GM21619 (cell line): ENCODE data around the gene CPNE6.
A peak's percentile ranks its signal among the peaks of the same experiment; 100 is the strongest.

ENCODE experiments used
- ATAC-seq: cut with Tn5 transposase; IDR thresholded peaks from one replicate; pipeline ENCODE4 v1.9.1; 2021; ENCODE audit not compliant: unreplicated experiment

Gene CPNE6

GRCh38 chr14:24054324-24054641, 17.1 kb upstream of the CPNE6 start:
- ATAC-seq: no peak

DNA sequence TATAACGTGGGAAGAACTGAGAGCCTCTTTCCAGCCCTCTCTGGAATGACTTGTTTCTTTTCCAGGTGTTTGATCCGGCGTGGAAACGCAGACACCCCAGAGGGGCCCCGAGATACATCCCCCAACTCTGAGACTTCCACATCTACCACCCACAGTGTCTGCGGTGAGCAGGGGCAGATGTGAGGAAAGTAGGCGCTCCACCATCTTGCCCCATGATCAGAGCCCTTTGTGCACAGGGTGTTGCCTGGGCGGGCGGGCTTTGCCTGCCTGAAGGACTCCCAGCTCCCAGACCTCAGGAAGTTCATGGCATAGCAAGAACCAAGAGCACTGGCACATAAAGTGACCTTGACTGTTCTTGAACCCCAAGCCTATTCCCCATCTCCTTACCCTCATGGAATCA, 16.7 kb upstream of the CPNE6 start:
- ATAC-seq: no peak

GRCh38 chr14:24055971-24056799, 15.2 kb upstream of the CPNE6 start:
- no peak for ATAC-seq

DNA sequence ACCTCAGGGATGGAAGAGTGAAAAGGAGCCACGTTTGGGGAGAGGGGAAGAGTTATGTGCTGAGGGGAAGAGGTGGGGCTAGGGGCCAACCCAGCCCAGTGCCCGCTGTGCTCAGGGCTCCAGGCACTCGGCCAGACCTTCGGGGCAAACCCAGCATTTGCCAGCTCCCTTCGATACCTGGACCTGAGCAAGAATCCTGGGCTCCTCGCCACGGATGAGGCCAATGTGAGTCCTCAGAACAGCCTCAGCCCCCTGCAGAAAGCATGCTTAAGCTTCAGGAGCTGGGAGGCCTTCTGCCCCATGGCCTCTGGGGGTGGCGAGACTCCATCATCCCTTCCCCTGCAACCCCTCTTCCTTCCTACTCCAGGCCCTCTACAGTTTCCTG, 14.6 kb upstream of the CPNE6 start:
- no peak for ATAC-seq

GRCh38 chr14:24057271-24057670, 14.1 kb upstream of the CPNE6 start:
- ATAC-seq: no peak

DNA sequence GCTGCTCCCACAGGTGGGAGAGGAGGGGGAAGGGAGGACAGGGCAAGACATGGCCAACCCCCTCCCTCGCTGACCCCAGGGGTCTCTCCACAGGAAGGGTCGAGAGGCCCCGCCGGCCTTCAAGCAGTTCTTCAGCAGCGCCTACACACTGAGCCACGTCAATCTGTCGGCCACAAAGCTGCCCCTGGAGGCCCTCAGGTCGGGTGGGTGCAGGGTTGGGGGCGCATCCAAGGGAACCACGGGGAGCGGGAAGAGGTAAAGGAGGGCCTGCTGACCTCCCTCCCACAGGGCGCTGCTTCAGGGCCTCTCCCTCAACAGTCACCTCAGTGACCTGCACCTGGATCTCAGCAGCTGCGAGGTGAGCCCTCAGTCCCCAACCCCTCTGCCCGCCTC, 13.5 kb upstream of the CPNE6 start:
- ATAC-seq: no peak

- peak; percentile 70 for ATAC-seq
Observed at GRCh38 chr14:24058260-24058950, 13.0 kb upstream of the CPNE6 start.

GRCh38 chr14:24058951-24059475, 12.3 kb upstream of the CPNE6 start:
- no peak for ATAC-seq

- no peak for ATAC-seq
Observed at GRCh38 chr14:24059841-24060388, 11.4 kb upstream of the CPNE6 start.

DNA sequence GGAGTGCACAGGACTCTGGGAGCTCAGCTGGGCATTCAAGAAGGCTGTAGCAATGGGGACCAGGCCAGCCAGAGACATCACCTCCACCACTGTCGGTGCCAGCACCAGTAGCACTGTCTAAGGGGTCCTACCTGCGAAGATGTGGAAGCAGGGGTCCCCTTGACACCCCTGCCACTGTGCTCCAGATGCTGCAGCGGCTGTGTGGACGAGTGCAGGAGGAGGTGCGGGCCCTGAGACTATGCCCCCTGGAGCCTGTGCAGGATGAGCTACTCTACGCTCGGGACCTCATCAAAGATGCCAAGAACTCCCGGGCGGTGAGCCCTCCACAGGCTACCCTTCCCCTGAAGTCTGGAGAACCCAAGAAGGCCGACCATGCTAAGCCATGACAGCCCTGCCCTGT, 10.9 kb upstream of the CPNE6 start:
- ATAC-seq: no peak

GRCh38 chr14:24060984-24061913, 10.1 kb upstream of the CPNE6 start:
- ATAC-seq: no peak

GRCh38 chr14:24062216-24062980, 9.0 kb upstream of the CPNE6 start:
- ATAC-seq: no peak

DNA sequence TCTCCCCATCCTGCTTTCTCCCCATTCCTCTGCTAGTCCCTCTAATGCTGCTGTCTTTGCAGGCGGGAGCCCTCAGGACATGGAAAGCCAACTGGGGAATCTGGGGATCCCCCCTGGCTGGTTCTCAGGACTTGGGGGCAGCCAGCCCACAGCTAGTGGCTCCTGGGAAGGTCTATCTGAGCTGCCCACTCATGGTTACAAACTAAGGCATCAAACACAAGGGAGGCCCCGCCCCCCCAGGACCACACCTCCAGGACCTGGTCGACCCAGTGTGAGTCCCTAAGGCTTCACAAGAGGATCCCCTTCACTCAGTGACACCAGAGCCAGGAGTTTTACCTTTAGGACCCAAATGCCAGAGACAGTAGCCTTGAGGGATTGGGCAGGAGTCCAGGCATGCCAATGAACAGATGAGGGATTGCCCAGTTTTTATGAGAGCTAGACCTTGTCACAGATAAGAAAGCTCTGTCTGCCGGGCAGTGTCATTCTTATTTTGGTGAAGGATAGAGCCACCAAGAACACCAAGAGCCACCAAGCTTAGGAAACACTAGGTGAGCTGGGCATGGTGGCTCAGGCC, 8.0 kb upstream of the CPNE6 start:
- no peak for ATAC-seq

DNA sequence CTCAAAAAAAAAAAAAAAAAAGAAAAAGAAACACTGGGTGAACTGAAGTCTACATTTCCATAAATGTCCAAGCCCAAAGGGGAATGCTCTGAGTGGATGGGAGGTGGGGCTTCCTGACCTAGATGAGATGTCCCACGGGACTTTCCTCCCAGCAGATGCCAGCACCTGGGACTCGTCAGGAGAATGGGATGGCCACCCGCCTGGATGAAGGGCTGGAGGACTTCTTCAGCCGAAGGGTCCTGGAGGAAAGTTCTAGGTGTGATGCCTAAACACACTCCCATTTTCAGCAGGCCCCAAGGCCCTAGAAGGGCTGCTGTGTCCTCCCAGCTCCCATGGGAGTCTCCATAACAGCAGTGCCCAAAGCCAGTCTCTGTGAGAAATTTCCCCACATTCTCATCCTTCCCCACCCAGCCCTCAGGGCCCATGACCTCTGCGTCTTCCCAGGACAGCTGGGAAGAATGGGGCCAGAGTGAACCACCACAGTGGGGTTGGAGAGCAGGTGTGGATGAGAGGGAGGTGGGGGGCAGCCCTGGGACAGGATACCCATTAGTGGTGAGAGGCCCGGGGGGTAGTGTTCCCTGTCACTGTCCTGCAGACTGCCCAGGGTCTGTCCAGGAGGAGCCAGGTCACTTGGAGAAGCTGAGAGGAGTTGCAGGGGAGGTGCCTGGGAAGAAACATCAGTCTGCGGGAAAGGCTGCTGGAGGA, 7.1 kb upstream of the CPNE6 start:
- ATAC-seq: no peak

DNA sequence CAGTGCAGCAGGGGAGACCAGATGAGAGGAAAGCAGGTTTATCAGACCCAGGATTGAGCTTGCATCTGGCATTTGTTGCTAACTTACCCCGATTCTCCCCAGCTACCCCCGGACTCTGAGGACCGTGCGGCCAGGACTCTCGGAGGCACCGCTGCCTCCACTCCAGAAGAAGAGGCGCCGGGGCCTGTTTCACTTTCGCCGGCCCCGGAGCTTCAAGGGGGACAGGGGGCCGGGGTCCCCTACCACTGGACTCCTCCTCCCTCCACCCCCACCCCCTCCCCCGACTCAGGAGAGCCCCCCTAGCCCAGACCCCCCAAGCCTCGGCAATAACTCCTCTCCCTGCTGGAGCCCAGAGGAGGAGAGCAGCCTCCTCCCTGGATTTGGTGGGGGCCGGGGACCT, 6.5 kb upstream of the CPNE6 start:
- ATAC-seq: no peak

- ATAC-seq: no peak
Observed at GRCh38 chr14:24065408-24065807, 6.0 kb upstream of the CPNE6 start.

- ATAC-seq: no peak
Observed at GRCh38 chr14:24066496-24067132, 4.7 kb upstream of the CPNE6 start.

GRCh38 chr14:24067133-24068082, 4.0 kb upstream of the CPNE6 start:
- no peak for ATAC-seq
